ENCODE measurements around the gene GIPC3.
"Not testable (repeated sequence)": the region's sequence is repeated elsewhere in the genome, so short reads cannot be mapped to it uniquely, and the experiment has no call there.

The GIPC3 gene

GRCh38 chr19:3557461-3558248 lies 27.6 kb upstream of the GIPC3 start, which contains the start of gene MFSD12:
Gene MFSD12 (minus strand): TSS chr19:3557586. CDS start chr19:3557403, 183 bp downstream.
- Mint-ChIP-seq H3K9me3 (no peaks in the 10 kb centered on the region), H3K36me3 (peaks cover 21 to 31% of the 10 kb centered on the region in 2 donors), H3K4me3 (peak within 1 kb of the TSS; percentile 90 to 100), H3K4me1 (peaks cover 36 to 59% of the 10 kb centered on the region in 2 donors), H3K27ac (peak within 1 kb of the TSS; percentile 97), H3K27me3 (no peaks in the 10 kb centered on the region)
- ATAC-seq (replicated peaks) = peak; percentile 86 to 90
- peak; percentile 91 for DNase-seq

GRCh38 chr19:3563709-3564524 lies 21.4 kb upstream of the GIPC3 start:
- no peak for ATAC-seq (replicated peaks)
- Mint-ChIP-seq H3K4me3 (no peak overlapping the region), H3K9me3 (no peaks in the 10 kb centered on the region), H3K27me3 (no peaks in the 10 kb centered on the region), H3K4me1 (peaks cover 7 to 8% of the 10 kb centered on the region in 2 donors), H3K27ac (no peak overlapping the region), H3K36me3 (no peaks in the 10 kb centered on the region)
- DNase-seq = no peak

GRCh38 chr19:3565139-3565538 lies 20.1 kb upstream of the GIPC3 start:
- H3K27ac Mint-ChIP-seq = no peak overlapping the region
- DNase-seq (no peak), ATAC-seq (replicated peaks) (no peak)
- H3K36me3 Mint-ChIP-seq = no peaks in the 10 kb centered on the region
- H3K27me3 Mint-ChIP-seq = no peaks in the 10 kb centered on the region
- H3K4me1 Mint-ChIP-seq = peaks cover 4 to 8% of the 10 kb centered on the region in 2 donors
- H3K4me3 Mint-ChIP-seq = no peak overlapping the region
- no peaks in the 10 kb centered on the region for H3K9me3 Mint-ChIP-seq

DNA sequence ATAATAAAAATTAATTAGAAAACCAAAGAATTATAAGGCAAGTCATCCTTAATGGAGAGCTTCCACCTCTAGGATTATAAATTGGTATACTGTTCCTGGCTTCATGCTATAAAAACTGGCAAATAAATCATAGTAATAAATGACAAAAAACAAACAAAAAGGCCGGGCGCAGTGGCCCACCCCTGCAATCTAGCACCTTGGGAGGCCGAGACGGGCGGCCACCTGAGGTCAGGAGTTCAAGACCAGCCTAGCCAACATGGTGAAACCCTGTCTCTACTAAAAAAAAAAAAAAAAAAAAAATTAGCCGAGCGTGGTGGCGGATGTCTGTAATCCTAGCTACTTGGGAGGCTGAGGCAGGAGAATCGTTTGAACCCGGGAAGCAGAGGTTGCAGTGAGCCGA lies 15.2 kb upstream of the GIPC3 start:
- peaks cover 17 to 23% of the 10 kb centered on the region in 2 donors for H3K4me1 Mint-ChIP-seq
- DNase-seq; ATAC-seq (replicated peaks); H3K9me3 Mint-ChIP-seq; H3K27ac Mint-ChIP-seq; H3K4me3 Mint-ChIP-seq; H3K27me3 Mint-ChIP-seq: not testable (repeated sequence)
- peaks cover 11% of the 10 kb centered on the region in 2 donors for H3K36me3 Mint-ChIP-seq

GRCh38 chr19:3570606-3571011 lies 14.7 kb upstream of the GIPC3 start:
- Mint-ChIP-seq H3K27me3 (no peaks in the 10 kb centered on the region), H3K36me3 (peaks cover 16% of the 10 kb centered on the region in 2 donors), H3K4me3 (no peak overlapping the region), H3K4me1 (peaks cover 21 to 26% of the 10 kb centered on the region in 2 donors), H3K27ac (no peak overlapping the region), H3K9me3 (peaks cover 0 to 2% of the 10 kb centered on the region in 2 donors)
- ATAC-seq (replicated peaks) (no peak), DNase-seq (no peak)

GRCh38 chr19:3572132-3572854 lies 13.0 kb upstream of the GIPC3 start:
- peaks cover 21 to 31% of the 10 kb centered on the region in 2 donors for H3K4me1 Mint-ChIP-seq
- peak overlapping the region; percentile 81 for H3K27ac Mint-ChIP-seq
- H3K9me3 Mint-ChIP-seq = peaks cover 0 to 2% of the 10 kb centered on the region in 2 donors
- H3K36me3 Mint-ChIP-seq = peaks cover 21 to 27% of the 10 kb centered on the region in 2 donors
- ATAC-seq (replicated peaks) = peak; percentile 93 to 96
- peak overlapping the region; percentile 80 to 85 for H3K4me3 Mint-ChIP-seq
- no peaks in the 10 kb centered on the region for H3K27me3 Mint-ChIP-seq
- DNase-seq = peak; percentile 99

DNA sequence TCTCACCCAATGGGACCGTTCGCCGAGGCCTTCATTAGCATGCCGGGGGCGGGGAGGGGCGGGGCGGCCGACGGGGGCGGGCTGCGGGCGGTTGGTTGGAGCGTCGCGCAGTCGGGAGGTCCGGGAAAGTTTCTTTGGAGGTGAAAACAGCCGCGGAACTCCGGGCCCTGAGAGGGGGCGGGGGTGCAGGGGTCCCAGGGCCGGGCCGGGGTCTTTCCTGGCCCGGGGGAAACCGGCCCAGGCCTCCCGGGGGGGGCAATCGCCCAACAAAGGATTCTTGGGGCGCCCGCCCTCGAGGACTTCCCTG lies 12.5 kb upstream of the GIPC3 start, which contains the start of gene HMG20B:
Gene HMG20B (plus strand): TSS at position 90 of the 307 bp plus-strand sequence. CDS start 366 bp downstream, outside the sequence.
- Mint-ChIP-seq H3K27me3 (no peaks in the 10 kb centered on the region), H3K4me1 (peaks cover 21 to 31% of the 10 kb centered on the region in 2 donors), H3K27ac (peak within 1 kb of the TSS; percentile 81), H3K36me3 (peaks cover 21 to 27% of the 10 kb centered on the region in 2 donors), H3K9me3 (peaks cover 0 to 2% of the 10 kb centered on the region in 2 donors), H3K4me3 (peak within 1 kb of the TSS; percentile 83 to 85)
- DNase-seq (peak; percentile 27), ATAC-seq (replicated peaks) (peak in 1 of 2 donors; percentile 0)

DNA sequence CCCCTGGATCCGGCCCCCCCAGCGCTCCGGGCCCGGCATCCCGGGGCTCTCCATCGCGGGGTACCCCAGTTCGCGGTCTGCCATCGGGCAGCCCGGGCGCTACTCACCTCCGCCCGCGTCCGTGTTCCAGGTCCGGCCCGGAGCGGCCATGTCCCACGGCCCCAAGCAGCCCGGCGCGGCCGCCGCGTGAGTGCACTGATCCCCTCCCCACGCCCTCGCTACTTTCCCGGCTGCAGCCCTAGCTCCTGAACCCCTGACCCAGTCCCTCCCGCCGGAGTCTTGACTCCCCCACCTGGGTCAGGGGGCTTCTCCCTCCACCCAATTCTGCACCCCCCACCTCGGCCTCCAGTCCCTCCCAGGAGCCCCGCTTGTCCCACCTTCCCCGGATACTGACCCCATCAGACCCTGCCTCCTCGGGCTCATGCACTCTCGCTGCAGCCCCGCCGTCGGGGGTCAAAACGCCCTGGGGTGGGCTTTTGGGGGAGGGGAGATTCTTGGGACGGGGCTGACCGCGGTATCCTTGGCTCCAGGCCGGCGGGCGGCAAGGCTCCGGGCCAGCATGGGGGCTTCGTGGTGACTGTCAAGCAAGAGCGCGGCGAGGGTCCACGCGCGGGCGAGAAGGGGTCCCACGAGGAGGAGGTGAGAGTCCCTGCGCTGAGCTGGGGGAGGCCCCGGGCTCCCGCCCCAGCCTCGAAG lies 12.0 kb upstream of the GIPC3 start:
- ATAC-seq (replicated peaks) = peak; percentile 21 to 38
- no peak for DNase-seq

DNA sequence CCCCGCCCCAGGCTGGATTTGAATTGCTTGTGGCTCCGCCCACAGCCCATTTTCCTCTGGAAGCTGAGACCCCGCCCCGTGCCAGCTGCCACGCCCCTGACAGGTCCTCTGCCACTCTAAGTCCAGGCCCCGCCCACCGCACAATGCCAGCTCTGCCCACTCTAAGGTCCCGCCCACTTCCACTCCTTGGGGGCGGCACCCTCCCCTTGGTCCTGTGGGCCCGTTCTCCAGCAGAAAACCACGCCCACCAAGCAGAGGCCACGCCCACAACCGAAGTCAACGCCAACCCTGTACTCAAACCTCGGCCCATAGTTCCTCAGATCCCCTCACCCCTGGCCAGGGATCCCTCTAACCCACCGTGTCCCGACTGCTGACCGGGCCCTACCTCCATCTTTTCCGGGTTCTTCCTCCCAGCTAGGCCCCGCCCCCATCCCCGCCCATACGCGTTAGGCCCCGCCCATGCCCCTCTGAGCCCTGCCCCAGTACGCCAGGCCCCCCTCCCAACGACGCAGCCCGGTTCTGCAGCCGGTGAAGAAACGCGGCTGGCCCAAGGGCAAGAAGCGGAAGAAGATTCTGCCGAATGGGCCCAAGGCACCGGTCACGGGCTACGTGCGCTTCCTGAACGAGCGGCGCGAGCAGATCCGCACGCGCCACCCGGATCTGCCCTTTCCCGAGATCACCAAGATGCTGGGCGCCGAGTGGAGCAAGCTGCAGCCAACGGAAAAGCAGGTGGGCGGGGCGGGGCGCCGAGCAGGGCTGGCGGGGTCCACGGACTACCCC lies 11.2 kb upstream of the GIPC3 start:
- DNase-seq = peak; percentile 87
- Mint-ChIP-seq H3K27ac (peak overlapping the region; percentile 76), H3K4me3 (peak overlapping the region; percentile 83 to 85), H3K9me3 (peaks cover 0 to 2% of the 10 kb centered on the region in 2 donors), H3K4me1 (peaks cover 19 to 31% of the 10 kb centered on the region in 2 donors), H3K36me3 (peaks cover 26 to 33% of the 10 kb centered on the region in 2 donors), H3K27me3 (no peaks in the 10 kb centered on the region)
- ATAC-seq (replicated peaks) = peak; percentile 28 to 49

More for the DNA sequence above, 12.0 kb upstream of the GIPC3 start:
- Mint-ChIP-seq H3K4me1 (peaks cover 21 to 31% of the 10 kb centered on the region in 2 donors), H3K4me3 (peak overlapping the region; percentile 83 to 85), H3K36me3 (peaks cover 21 to 27% of the 10 kb centered on the region in 2 donors), H3K27ac (peak overlapping the region; percentile 76), H3K9me3 (peaks cover 0 to 2% of the 10 kb centered on the region in 2 donors), H3K27me3 (no peaks in the 10 kb centered on the region)

- no peak for DNase-seq
- H3K27ac Mint-ChIP-seq = no peak overlapping the region
Measured at GRCh38 chr19:3575260-3575741, 10.0 kb upstream of the GIPC3 start.

DNA sequence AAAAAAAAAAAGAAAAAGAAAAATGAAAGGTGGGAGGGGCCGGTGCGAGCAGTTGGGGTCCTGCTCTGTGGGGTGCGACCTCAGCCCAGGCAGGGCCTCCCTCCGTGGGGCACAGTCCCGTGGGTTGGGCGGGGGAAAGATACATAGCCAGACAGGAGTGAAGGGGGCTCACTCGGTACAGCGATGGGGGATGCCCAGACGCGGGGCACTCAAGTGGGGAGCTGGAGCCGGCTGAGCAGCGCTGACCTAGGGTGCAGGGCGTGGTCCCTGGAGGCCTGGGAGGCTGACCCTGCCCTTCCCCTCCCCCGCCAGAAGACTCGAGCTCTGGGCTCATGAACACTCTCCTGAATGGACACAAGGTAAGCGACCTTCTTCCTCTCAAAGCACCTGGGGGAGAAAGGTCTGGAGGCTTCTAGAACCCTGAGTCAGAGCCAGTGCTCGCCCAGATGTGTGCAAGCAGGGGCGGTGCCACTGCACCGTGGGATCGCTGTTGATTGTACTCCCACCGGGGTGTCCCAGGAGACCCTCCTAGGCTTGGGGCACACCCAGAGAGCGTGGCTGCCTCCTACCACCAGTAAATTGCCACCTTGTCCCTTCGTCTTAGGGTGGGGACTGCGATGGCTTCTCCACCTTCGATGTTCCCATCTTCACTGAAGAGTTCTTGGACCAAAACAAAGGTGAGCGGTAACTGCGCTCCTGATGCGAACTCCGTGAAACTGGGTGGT lies 9.2 kb upstream of the GIPC3 start:
- Mint-ChIP-seq H3K9me3 (peaks cover 0 to 2% of the 10 kb centered on the region in 2 donors), H3K4me1 (peaks cover 19 to 31% of the 10 kb centered on the region in 2 donors), H3K27ac (no peak overlapping the region), H3K27me3 (no peaks in the 10 kb centered on the region), H3K4me3 (peak overlapping the region in 1 of 2 donors; percentile 62), H3K36me3 (peaks cover 26 to 33% of the 10 kb centered on the region in 2 donors)
- DNase-seq (no peak), ATAC-seq (replicated peaks) (no peak)

More at GRCh38 chr19:3575260-3575741, 10.0 kb upstream of the GIPC3 start:
- ATAC-seq (replicated peaks) = no peak
- Mint-ChIP-seq H3K4me1 (peaks cover 19 to 31% of the 10 kb centered on the region in 2 donors), H3K36me3 (peaks cover 26 to 33% of the 10 kb centered on the region in 2 donors), H3K4me3 (no peak overlapping the region), H3K27me3 (no peaks in the 10 kb centered on the region), H3K9me3 (peaks cover 0 to 2% of the 10 kb centered on the region in 2 donors)
